Hepatic stellate cell (primary cell): ENCODE data around the gene FTO.

Experiments
- DNase-seq: peaks from one replicate; pipeline ENCODE4 v3.0.0; 2011; ENCODE audit warnings: low spot score

FTO gene

GRCh38 chr16:53755026-53755910 is 51.3 kb downstream of the FTO start:
- no peak for DNase-seq

GRCh38 chr16:53756275-53756996 is 52.5 kb downstream of the FTO start:
- DNase-seq = no peak

- DNase-seq = no peak
Observed at GRCh38 chr16:53757971-53758609, 54.1 kb downstream of the FTO start.

- DNase-seq = no peak
Observed at GRCh38 chr16:53761962-53762703, 58.2 kb downstream of the FTO start.

GRCh38 chr16:53766304-53767016 is 62.5 kb downstream of the FTO start:
- DNase-seq = no peak

DNA sequence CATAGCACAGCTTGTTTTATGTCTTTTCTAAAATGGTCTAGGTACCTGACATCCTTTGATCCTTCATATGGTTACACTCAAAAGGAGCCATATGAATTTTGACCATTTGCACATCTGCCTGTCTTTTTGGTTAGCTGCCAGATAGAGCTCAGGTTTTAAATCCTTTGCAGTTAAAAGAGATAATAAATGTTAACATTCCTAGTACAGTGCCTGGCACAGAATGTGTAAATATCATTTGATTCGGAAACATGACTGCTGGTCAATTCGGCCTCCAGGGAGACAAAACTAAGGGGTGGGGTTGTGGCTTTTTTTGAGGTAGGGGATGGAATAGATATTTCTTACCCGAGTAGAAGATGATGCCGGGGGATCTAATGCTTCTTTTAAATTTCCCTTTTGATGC is 64.2 kb downstream of the FTO start:
- no peak for DNase-seq

GRCh38 chr16:53768593-53768992 is 64.6 kb downstream of the FTO start:
- peak; percentile 57 for DNase-seq

DNA sequence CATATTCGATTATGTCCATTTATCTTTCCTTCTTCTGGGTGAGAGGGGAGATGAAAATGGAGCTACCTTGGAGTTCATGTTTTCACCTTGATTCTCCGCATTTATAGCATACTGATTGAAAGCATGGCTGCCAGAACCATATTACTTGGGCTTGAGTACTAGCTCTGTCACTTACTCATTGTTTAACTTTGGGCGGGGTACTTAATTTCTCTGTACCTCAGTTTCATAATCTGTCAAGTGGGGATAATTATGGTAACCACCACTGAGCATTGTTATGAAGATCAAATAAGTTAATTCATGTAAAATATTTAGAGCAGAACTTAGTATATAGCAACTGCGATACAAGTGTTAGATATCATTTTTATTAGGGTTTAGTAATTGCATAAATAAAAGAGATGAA is 65.2 kb downstream of the FTO start:
- DNase-seq = no peak

GRCh38 chr16:53769787-53770186 is 65.8 kb downstream of the FTO start:
- no peak for DNase-seq

- no peak for DNase-seq
Observed at GRCh38 chr16:53770641-53771040, 66.7 kb downstream of the FTO start.

- no peak for DNase-seq
Observed at GRCh38 chr16:53771655-53772497, 67.9 kb downstream of the FTO start.

GRCh38 chr16:53773150-53773846 is 69.3 kb downstream of the FTO start:
- DNase-seq = peak; percentile 27

- no peak for DNase-seq
Observed at GRCh38 chr16:53773881-53774280, 69.9 kb downstream of the FTO start.

DNA sequence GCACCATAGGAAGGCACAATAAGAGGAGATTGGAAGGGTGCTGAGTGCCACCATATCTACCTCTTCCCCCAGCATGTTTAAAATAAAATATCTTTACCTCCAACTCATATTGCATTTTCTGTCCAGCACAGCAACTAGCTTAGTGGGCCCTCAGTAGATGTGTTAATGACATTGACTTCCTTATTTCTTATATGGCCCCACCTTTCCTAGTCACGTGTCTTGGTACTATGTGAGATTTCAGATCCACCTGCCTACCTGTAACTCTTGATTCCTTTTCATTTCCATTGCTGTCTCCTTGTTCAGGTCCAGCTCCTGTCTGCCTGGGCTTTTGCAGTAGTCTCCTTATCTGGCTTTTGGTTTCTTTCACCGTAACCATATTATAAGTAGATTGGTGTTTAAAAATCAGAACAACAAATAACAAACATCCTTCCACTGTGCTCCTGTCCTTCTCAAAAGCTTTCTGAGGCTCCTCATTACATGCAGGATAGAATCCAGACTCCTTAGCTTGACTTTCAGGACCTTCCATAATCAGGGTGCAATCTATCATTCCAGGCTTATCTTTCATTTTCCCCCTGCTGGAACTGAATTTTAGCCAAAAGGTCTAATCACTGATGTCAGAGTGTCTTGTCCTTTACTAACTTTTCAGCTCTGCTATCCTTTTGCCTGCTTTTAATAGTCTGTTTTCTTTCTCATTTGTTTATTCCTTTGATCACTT is 71.3 kb downstream of the FTO start:
- DNase-seq = no peak

GRCh38 chr16:53775821-53776431 is 72.0 kb downstream of the FTO start:
- DNase-seq = peak; percentile 52

DNA sequence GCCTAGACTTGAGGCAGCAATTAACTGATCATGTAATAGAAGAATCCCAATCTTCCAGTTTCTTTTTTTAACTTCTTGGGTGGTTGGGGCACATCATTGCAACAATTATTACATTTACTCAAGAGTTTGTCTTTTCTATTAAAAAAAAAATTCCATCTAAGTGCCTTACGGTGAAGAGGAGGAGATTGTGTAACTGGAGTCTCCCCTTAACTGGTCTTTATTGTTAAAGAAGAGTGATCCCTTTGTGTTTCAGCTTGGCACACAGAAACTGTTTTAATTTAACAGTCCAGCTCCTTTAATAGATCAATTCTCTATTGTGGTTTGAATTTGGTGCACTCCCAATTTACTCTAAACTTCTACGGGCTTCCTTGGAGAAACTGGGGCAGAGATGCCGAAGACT is 75.2 kb downstream of the FTO start:
- DNase-seq = no peak

GRCh38 chr16:53780051-53780450 is 76.1 kb downstream of the FTO start:
- no peak for DNase-seq

DNA sequence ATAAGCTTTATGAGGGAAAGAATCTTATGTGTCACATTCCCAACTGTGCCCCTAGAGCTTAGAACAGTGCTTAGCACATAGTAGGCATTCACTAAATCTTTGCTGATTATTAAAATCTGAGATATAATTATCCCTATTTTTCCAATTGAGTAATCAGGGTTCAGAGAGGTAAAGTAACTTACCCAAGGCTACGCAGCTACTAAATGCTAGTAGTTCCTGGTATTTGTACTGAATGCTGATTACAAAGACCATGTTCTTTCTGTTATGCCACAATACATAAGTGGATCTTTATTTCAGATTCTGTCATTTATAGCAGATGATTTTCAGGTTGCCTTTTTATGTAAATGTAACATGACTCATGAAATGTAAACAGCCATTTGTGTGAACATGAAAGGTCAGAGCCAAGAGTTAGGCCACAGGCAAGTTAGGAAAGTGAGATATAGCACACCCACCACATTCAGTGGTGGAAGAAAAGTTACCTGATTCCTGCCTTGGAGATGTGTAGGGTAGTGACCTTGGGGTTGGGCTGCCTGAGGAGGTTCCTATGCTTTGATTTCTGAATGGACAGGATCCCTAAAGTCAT is 77.2 kb downstream of the FTO start:
- no peak for DNase-seq
